Measurements from ENCODE around the gene TMEM150B.
"Not testable (repeated sequence)": the region's sequence is repeated elsewhere in the genome, so short reads cannot be mapped to it uniquely, and the experiment has no call there.

TMEM150B gene

DNA sequence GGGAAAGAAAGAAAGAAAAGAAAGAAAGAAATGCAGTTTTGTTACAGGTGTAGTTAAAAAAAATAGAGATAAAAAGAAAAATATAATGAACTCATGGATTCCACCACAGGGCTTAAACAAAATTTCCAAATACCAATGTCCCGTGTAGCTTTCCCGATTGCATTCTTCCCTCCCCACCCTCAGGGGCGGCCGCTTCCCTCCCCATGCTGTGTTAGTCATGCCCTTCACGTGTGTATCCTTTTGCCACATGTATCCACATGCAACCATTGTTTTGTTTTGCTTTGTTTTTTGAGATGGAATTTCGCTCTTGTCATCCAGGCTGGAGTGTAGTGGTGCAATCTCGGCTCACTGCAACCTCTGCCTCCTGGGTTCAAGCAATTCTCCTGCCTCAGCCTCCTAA, 11.0 kb upstream of the TMEM150B start:
- DNase-seq, result peak; percentile 49

- DNase-seq, result no peak
Measured at GRCh38 chr19:55333870-55334269, 8.7 kb upstream of the TMEM150B start.

DNA sequence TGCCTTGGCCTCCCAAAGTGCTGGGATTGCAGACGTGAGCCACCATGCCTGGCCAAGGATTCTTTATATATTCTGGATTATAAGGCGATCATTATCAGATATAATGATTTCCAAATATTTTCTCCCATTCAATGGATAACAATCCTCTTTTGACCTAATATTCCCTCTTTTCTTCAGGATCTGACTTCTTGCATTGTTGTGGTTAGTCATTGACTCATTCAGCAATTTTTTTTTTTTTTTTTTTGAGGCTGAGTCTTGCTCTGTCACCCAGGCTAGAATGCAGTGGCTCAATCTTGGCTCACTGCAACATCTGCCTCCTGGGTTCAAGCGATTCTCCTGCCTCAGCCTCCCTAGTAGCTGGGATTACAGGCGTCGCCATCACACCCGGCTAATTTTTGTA, 4.7 kb upstream of the TMEM150B start:
- DNase-seq, result peak; percentile 47

- not testable (repeated sequence) for DNase-seq
Measured at GRCh38 chr19:55328774-55329318, 3.7 kb upstream of the TMEM150B start.

GRCh38 chr19:55324662-55325061, 479 bp downstream of the TMEM150B start:
- DNase-seq, result no peak

GRCh38 chr19:55322204-55322885, 2.8 kb downstream of the TMEM150B start:
- DNase-seq, result no peak

- no peak for DNase-seq
Measured at GRCh38 chr19:55321466-55322137, 3.5 kb downstream of the TMEM150B start.

DNA sequence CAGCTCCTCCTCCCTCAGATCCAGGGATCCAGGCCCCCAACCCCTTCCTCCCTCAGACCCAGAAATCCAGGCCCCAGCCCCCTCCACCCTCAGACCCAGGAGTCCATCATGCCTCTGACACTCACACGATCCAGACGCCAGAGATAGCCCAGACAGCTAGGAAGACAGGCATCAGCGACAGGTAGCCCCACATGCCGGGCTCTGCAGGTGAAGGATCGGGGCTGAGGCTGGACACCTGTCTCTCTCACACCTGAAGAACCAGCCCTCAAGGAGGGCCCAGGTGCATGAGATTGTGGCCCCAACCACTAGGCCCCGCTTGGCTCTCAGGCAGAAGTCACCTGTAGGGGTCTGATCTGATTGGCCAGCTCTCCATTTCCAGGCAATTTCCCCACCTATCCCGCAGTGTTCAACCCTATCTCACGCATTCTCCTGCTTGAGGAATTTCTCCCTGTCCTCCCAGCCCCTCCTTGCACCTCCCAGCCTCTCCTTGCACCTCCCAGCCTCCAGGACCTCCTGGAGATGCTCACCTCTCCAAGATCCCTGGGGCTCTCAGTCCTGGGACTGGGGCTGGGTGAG, 4.2 kb downstream of the TMEM150B start:
- no peak for DNase-seq

GRCh38 chr19:55319785-55320184, 5.4 kb downstream of the TMEM150B start:
- DNase-seq, result peak; percentile 53

DNA sequence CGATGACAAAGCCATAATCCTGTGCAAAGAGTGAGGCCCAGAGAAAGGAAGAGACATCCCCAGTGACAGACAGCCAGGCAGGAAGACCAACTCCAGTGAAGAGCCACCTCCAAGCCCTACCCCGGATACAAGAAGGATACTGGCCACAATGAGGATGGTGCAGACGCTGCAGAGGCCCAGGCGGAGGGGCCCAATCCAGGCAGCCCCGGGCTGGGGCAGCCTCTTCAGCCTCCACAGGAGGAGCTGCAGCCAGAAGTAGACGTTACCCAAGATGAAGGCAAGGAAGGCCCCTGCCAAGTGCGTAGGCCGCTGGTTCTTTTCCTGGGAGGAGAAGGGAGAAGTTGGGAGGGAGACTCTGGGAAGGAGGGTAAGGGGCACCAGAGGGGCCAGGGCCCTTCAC, 8.5 kb downstream of the TMEM150B start:
- no peak for DNase-seq

- DNase-seq, result no peak
Measured at GRCh38 chr19:55315956-55316525, 9.1 kb downstream of the TMEM150B start.

GRCh38 chr19:55314396-55314795, 10.7 kb downstream of the TMEM150B start:
- no peak for DNase-seq

- DNase-seq, result no peak
Measured at GRCh38 chr19:55312621-55313512, 12.3 kb downstream of the TMEM150B start.

DNA sequence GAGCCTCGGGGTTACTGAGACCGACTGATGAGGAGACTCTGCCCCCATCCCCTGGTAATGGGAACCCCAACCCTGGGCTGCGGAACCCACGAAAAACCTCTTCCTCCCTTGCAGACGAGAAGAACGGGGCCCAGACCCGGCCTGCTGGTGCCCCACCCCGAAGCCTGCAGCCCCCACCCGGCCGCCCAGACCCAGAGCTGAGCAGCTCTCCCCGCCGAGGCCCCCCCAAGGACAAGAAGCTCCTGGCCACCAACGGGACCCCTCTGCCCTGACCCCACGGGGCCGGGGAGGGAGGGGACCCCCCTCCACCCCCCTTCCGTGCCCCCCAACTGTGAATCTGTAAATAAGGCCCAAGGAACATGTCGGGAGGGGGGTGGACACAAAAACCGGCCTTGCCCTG, 13.3 kb downstream of the TMEM150B start:
- DNase-seq, result no peak

DNA sequence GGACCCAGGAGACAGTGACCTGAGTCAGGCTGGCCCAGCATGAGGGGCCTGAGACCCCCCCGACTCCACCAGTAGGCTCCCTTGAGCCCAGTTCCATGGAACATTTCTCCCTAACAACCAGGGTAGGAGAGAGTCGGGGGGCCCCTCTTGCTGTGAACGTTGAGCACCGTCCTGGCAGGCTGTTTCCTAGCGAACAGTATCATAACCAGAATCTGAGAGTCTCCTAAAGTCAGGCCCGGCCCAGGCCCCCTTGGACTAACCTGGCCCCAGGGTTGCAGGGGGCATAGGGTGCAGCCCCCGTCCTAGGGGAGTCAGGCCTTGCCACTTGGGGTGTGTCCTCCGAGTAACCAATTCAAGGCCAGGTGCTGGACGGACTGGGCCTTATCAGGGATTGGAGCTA, 13.7 kb downstream of the TMEM150B start:
- DNase-seq, result no peak

GRCh38 chr19:55310498-55310897, 14.6 kb downstream of the TMEM150B start:
- no peak for DNase-seq

- DNase-seq, result no peak
Measured at GRCh38 chr19:55309448-55309847, 15.7 kb downstream of the TMEM150B start.

DNA sequence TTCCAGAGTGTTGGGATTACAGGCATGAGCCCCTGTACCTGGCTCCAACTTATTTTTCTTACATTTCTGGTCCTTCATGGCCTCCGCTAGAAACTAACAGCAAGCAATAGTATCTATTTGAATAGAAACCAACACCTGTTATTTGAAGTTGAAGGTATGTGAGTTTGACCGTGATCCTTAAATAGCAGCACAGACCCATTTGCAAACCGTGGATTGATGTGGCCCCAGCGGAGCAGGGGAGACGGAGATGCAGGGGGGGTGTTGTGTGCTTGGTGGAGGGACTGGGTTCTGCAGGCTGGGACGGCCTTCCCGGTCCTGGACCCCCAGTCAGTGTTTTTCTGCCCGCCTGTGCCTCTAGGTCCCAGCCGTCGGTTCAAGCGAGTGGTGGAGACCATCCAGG, 16.9 kb downstream of the TMEM150B start:
- DNase-seq, result no peak

GRCh38 chr19:55306712-55307111, 18.4 kb downstream of the TMEM150B start:
- DNase-seq, result no peak

GRCh38 chr19:55305983-55306562, 19.1 kb downstream of the TMEM150B start:
- no peak for DNase-seq

GRCh38 chr19:55305491-55305890, 19.6 kb downstream of the TMEM150B start:
- peak; percentile 37 for DNase-seq

DNA sequence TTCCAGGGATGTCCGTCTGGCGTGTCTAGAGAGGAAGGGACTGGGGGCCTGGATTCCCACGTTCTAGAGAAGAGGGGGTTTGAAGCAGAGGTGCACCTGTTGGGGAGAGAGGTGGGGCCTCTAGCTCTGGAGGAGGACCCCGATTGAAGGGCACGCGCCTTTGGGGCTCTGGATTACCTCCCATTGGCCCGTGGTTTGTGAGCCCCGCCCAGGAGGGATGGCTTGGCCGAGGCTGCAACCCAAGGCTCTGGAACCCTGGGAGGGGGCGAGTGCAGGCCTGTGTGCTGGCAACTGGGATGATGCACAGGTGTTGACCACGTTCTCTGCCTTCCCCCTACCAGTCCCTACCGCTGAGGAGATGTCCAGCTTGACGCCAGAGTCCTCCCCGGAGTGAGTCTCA, 20.2 kb downstream of the TMEM150B start:
- DNase-seq, result no peak

All from EL (cell line).